Spleen (tissue), 7 donors: ENCODE results near the gene ARHGAP20.

Experiments used
- POLR2A ChIP-seq, 3 donors: fragments of 450-650 bp; IDR thresholded peaks; one replicate each; pipeline ENCODE4 v1.5.1; 2017; ENCODE audit warnings: antibody characterized with exemption in 3 of 3, mild to moderate bottlenecking in 1 of 3
- POLR2AphosphoS5 ChIP-seq, 3 donors: sonication (generic); formaldehyde crosslinking; IDR thresholded peaks; one replicate each; pipeline ENCODE4 v1.5.1; 2017; ENCODE audit warnings: antibody characterized with exemption in 3 of 3
- TF ChIP-seq, protein P1 (sequence below), 11 experiments: fragments of 200-600 bp in 7 of 11; fragments of 450-650 bp in 4 of 11; sonication (generic) in 4 of 11; IDR thresholded peaks in 8 of 11; conservative IDR thresholded peaks in 3 of 11; 1 replicate in 7 of 11; 2 replicates in 4 of 11; pipeline versions ENCODE4 v1.4.0 to v1.8.0; 2016 to 2021; ENCODE audit warnings: antibody characterized with exemption in 11 of 11, inconsistent platforms in 4 of 11, mild to moderate bottlenecking in 1 of 11
- donor health status: DM: no; HTN: no; CAD: no; lungs with moderate emphysema.
- donor health status: DM: no; HTN: no; CAD: no.
- donor health status: DM: no; HTN: no; CAD: no.

DNA sequence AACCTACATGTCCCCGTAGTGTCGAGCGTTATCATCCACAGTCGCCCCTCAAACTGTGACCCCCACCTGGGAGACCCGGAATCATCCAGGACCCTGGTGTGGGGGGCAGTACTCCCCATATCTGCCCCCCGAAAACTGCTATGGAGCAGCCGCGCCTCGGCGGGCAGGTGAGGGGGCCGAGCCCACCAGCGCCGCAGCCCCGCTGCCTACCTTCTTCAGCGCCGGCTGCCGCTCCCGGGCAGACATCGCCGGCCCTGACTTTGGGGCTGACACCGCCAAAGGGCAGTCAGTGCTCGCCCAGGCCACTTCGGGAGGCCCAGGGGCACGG, 825 bp downstream of the ARHGAP20 start:
- TF ChIP-seq, protein P1, sequence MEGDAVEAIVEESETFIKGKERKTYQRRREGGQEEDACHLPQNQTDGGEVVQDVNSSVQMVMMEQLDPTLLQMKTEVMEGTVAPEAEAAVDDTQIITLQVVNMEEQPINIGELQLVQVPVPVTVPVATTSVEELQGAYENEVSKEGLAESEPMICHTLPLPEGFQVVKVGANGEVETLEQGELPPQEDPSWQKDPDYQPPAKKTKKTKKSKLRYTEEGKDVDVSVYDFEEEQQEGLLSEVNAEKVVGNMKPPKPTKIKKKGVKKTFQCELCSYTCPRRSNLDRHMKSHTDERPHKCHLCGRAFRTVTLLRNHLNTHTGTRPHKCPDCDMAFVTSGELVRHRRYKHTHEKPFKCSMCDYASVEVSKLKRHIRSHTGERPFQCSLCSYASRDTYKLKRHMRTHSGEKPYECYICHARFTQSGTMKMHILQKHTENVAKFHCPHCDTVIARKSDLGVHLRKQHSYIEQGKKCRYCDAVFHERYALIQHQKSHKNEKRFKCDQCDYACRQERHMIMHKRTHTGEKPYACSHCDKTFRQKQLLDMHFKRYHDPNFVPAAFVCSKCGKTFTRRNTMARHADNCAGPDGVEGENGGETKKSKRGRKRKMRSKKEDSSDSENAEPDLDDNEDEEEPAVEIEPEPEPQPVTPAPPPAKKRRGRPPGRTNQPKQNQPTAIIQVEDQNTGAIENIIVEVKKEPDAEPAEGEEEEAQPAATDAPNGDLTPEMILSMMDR (IDR thresholded peaks at IDR 0.05 in 8 of 11, conservative IDR thresholded peaks at IDR 0.05 in 3 of 11), result no peak
- TF ChIP-seq POLR2A (IDR thresholded peaks at IDR 0.05) (no peak), POLR2AphosphoS5 (IDR thresholded peaks at IDR 0.05) (no peak)
